ENCODE measurements around the gene VPS52.

The VPS52 gene

DNA sequence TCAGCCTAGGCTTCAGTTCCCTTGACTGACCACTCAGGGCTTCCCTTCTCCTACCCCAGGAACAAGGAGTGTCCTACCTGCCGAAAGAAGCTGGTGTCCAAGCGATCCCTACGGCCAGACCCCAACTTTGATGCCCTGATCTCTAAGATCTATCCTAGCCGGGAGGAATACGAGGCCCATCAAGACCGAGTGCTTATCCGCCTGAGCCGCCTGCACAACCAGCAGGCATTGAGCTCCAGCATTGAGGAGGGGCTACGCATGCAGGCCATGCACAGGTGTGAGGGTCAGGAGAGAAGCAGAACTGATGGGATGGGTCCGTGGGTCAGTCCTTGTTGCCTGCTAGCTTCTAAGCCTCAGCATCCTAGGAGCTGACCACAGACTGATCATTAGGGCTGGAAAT, 61.8 kb downstream of the VPS52 start:
- TF ChIP-seq, protein P1, sequence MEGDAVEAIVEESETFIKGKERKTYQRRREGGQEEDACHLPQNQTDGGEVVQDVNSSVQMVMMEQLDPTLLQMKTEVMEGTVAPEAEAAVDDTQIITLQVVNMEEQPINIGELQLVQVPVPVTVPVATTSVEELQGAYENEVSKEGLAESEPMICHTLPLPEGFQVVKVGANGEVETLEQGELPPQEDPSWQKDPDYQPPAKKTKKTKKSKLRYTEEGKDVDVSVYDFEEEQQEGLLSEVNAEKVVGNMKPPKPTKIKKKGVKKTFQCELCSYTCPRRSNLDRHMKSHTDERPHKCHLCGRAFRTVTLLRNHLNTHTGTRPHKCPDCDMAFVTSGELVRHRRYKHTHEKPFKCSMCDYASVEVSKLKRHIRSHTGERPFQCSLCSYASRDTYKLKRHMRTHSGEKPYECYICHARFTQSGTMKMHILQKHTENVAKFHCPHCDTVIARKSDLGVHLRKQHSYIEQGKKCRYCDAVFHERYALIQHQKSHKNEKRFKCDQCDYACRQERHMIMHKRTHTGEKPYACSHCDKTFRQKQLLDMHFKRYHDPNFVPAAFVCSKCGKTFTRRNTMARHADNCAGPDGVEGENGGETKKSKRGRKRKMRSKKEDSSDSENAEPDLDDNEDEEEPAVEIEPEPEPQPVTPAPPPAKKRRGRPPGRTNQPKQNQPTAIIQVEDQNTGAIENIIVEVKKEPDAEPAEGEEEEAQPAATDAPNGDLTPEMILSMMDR (IDR thresholded peaks at IDR 0.05; ENCODE audit: insufficient read depth, low read depth, low read length, missing control alignments): no peak
- no peak overlapping the region for H3K4me3 ChIP-seq (ENCODE audit: low read length)
- DNase-seq (ENCODE audit: low read depth): no peak

- H3K4me3 ChIP-seq (ENCODE audit: low read length): peak within 1 kb of the TSS; percentile 79
- peak; percentile 69 for DNase-seq (ENCODE audit: low read depth)
- TF ChIP-seq, protein P1 (IDR thresholded peaks at IDR 0.05; ENCODE audit: insufficient read depth, low read depth, low read length, missing control alignments): no peak
These were observed 63.3 kb downstream of the VPS52 start, which contains the start of gene RING1 for GRCh38 chr6:33208091-33208967. Gene RING1, plus strand, starts transcription at chr6:33208500. Its CDS starts 323 bp downstream, at chr6:33208823.

DNA sequence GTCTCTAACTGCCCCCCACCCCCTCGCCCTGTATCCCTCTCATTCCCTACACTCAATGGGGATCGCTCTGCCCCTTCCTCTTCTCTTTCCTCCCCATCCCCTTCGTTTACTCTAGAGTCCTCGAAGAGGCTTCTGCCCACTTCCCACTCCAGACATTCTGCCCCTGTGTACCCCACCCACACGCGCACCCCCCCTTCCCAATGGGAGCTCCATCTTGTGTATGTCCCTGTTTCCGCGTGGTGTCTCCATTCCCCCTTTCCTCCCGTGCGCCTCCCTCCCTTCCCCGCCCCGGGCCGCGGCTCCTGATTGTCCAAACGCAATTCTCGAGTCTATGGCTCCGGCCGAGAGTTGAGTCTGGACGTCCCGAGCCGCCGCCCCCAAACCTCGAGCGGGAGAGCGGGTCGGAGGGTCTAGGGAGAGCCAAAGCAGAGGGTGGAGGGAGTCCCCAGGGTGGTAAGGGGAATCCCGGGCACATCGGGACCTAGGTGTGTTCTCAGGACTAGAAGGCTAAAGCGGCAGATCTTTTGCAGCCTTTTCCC, 64.1 kb downstream of the VPS52 start:
- peak; percentile 47 for DNase-seq (ENCODE audit: low read depth)
- TF ChIP-seq, protein P1 (IDR thresholded peaks at IDR 0.05; ENCODE audit: insufficient read depth, low read depth, low read length, missing control alignments): no peak

DNA sequence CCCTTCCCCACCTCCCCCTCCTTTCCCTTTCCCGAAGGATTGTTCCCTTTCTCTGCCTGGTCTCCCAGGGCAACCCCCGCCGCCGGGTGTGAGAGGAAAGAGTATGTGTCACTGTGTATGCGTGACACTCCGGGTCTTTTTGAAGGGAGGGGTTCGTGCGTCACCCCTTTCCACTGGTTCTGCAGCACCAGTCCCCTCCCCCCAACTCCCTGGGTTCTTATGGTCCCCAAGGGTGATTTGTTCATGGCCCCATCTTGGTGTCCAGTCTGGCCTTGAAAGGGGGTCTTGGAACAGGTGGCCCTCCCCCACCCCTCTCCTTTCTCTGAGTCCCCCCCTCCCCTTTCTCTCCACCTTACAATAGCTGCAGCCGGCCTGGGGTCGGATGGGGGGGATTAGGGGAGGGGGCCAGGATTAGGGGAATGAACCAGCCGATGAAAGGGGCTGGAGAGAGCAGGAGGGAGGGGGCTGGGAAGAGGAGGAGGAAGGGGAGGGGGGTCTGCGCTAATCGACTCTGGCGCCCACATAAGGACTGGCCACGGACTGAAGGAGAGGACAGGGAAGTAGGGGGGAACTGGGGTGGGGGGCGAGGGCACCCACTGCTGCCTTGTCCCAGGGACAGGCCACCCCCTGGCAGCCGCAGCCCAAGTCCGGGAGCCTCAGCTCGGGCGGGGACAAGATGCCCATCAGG, 64.7 kb downstream of the VPS52 start:
- DNase-seq (ENCODE audit: low read depth): peak; percentile 83
- peak overlapping the region; percentile 79 for H3K4me3 ChIP-seq (ENCODE audit: low read length)

More for the DNA sequence above, 64.1 kb downstream of the VPS52 start:
- peak overlapping the region; percentile 79 for H3K4me3 ChIP-seq (ENCODE audit: low read length)

DNA sequence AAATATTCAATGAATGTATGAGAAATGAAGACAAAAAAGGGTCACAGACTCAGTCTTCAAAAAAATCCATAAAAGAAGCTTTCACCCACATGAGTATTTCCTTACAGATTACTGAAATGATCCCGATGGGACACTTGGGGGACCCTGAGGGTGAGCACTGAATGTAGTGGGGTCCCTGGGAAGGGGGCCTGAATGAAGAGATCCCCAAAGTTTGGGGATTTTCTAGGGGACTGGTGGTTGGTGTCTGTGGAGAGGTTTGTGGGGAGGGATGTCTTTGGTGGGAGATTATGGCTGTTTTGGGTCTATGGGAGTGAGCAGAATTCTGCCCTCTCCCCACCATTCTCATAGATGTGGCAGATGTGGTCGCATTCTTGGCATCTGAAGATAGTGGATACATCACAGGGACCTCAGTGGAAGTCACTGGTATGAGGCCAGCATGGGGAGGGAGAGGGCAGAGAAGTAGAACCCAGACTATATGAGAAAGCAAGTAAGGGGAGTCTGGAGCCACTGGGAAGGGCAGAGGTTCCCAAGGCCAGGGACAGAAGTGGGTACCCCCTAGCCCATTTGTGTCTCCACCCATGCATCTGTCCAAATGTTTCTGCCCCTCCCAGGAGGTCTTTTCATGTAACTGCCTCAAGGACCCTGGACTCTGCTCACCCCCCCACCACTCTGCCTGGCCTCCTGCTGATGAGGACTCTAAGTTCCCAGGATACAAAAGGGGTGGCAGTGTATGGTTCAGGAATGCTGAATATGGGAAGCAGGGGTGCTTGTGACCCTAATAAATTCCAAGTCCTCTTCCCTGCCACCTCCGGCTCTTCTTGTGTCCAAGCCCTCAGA, 65.4 kb downstream of the VPS52 start:
- TF ChIP-seq, protein P1 (IDR thresholded peaks at IDR 0.05; ENCODE audit: insufficient read depth, low read depth, low read length, missing control alignments): no peak
- no peak overlapping the region for H3K4me3 ChIP-seq (ENCODE audit: low read length)
- DNase-seq (ENCODE audit: low read depth): no peak

More for the DNA sequence above, 64.7 kb downstream of the VPS52 start:
- TF ChIP-seq, protein P1 (IDR thresholded peaks at IDR 0.05; ENCODE audit: insufficient read depth, low read depth, low read length, missing control alignments): no peak

All from epithelial cell of esophagus (primary cell).